Natural killer cell (primary cell): ENCODE results near the gene ARHGAP26. TPM values are rescaled to one million over a fixed set of nuclear protein-coding genes. Genes with fewer than 3 reads are reported as not detected.

Experiments used
- ATAC-seq, 3 donors: fragments of 150-1000 bp in 2 of 3; fragments of 200-7000 bp in 1 of 3; cut with Tn5 transposase; 1 replicate in 1 of 3; 2 replicates in 2 of 3; pipeline ENCODE4 v1.10.0; 2021; ENCODE audit warnings: mild to moderate bottlenecking in 2 of 3, moderate library complexity in 2 of 3
- DNase-seq, 2 donors: peaks; one replicate each; pipeline versions ENCODE4 v3.0.0 to v3.0.0-alpha.2; 2013 to 2021; ENCODE audit warnings: mixed read lengths in 1 of 2
- H3K27ac ChIP-seq: one replicate; pipeline ENCODE4 v1.5.1; 2013; ENCODE audit warnings: mild to moderate bottlenecking, low read length
- H3K27me3 ChIP-seq: one replicate; pipeline ENCODE4 v1.6.1; 2013; ENCODE audit warnings: low read length; ENCODE audit not compliant: control insufficient read depth, insufficient read depth
- H3K36me3 ChIP-seq: one replicate; pipeline ENCODE4 v1.6.1; 2013; ENCODE audit warnings: low read length; ENCODE audit not compliant: control insufficient read depth, insufficient read depth
- H3K4me1 ChIP-seq: one replicate; pipeline ENCODE4 v1.6.1; 2013; ENCODE audit warnings: low read length; ENCODE audit not compliant: control insufficient read depth, insufficient read depth
- H3K4me3 ChIP-seq: one replicate; pipeline ENCODE4 v1.5.1; 2013; ENCODE audit warnings: low read length
- H3K9me3 ChIP-seq: one replicate; pipeline ENCODE4 v1.6.1; 2013; ENCODE audit warnings: low read length; ENCODE audit not compliant: control insufficient read depth, insufficient read depth
- H3K27ac Mint-ChIP-seq, 2 donors: one replicate each; pipeline ENCODE4 v1.8.0; 2022; ENCODE audit warnings: mild to moderate bottlenecking in 2 of 2, mixed read lengths in 2 of 2, moderate library complexity in 1 of 2
- H3K27me3 Mint-ChIP-seq, 2 donors: one replicate each; pipeline ENCODE4 v1.8.0; 2022; ENCODE audit warnings: low read depth in 2 of 2, mixed read lengths in 2 of 2
- H3K36me3 Mint-ChIP-seq: one replicate; pipeline ENCODE4 v1.8.0; 2022; ENCODE audit warnings: mixed read lengths
- H3K4me1 Mint-ChIP-seq, 2 donors: one replicate each; pipeline ENCODE4 v1.8.0; 2022; ENCODE audit warnings: mixed read lengths in 2 of 2
- H3K4me3 Mint-ChIP-seq: one replicate; pipeline ENCODE4 v1.8.0; 2022; ENCODE audit warnings: mild to moderate bottlenecking, moderate library complexity, mixed read lengths
- H3K9me3 Mint-ChIP-seq, 2 donors: one replicate each; pipeline ENCODE4 v1.8.0; 2022; ENCODE audit warnings: mixed read lengths in 2 of 2
- CTCF ChIP-seq: fragments of 200-600 bp; IDR thresholded peaks from one replicate; pipeline ENCODE4 v1.8.0; 2022; ENCODE audit warnings: antibody characterized with exemption
- WGBS: methylation state at CpG from one replicate; pipeline ENCODE4 v1.1.7; 2013; ENCODE audit warnings: missing lambda C conversion rate; ENCODE audit not compliant: insufficient coverage; 5-methylcytosine and 5-hydroxymethylcytosine counted together
- intact Hi-C: fragments of 100-400 bp; cut with micrococcal nuclease; formaldehyde crosslinking; loops from one replicate; pipeline ENCODE4 v1.14.2; 2022
- total RNA-seq, 4 donors: library from RNA; stranded (reverse); fragments of 120-200 nt in 1 of 4; gene quantifications; one replicate each; pipeline versions ENCODE4 v1.2.3 to v1.2.4, GENCODE V29; 2013 to 2022

The ARHGAP26 gene
- total RNA-seq, 3 donors from 2014 or later (not counting 1 experiment from before 2014, with no cell fraction given), result 153 to 159 (median 158) TPM

- H3K27me3 ChIP-seq, result no peaks in the 10 kb centered on the region
- TF ChIP-seq CTCF, result no peak
- no peaks in the 10 kb centered on the region for H3K36me3 ChIP-seq
- H3K4me1 ChIP-seq, result peaks cover 55% of the 10 kb centered on the region
- H3K36me3 Mint-ChIP-seq, result no peaks in the 10 kb centered on the region
- peak in 1 of 2 donors; percentile 15 for DNase-seq
- ATAC-seq, result peak; percentile 64 to 79 (median 73)
- peak overlapping the region; percentile 73 for H3K4me3 Mint-ChIP-seq
- H3K9me3 ChIP-seq, result no peaks in the 10 kb centered on the region
- intact Hi-C loops, result loop anchor here (5.0 kb wide), 1 partner anchor 74 kb away; the partner anchor contains the start of gene ARHGAP26
- peak overlapping the region; percentile 68 to 90 for H3K27ac Mint-ChIP-seq
- H3K27ac ChIP-seq, result peak overlapping the region; percentile 33
- peaks cover 94 to 96% of the 10 kb centered on the region in 2 donors for H3K4me1 Mint-ChIP-seq
- H3K27me3 Mint-ChIP-seq, result no peaks in the 10 kb centered on the region
- 35% methylated on average over 9 of the region's 9 CpGs for WGBS
- no peak overlapping the region for H3K4me3 ChIP-seq
- no peaks in the 10 kb centered on the region for H3K9me3 Mint-ChIP-seq
These were observed 75.8 kb downstream of the ARHGAP26 start for GRCh38 chr5:142845954-142846398.

GRCh38 chr5:142846406-142846805, 76.2 kb downstream of the ARHGAP26 start:
- Histone ChIP-seq H3K9me3 (no peaks in the 10 kb centered on the region), H3K27ac (peak overlapping the region; percentile 33), H3K27me3 (no peaks in the 10 kb centered on the region), H3K4me3 (no peak overlapping the region), H3K4me1 (peaks cover 55% of the 10 kb centered on the region), H3K36me3 (no peaks in the 10 kb centered on the region)
- H3K36me3 Mint-ChIP-seq, result no peaks in the 10 kb centered on the region
- intact Hi-C loops, result loop anchor here (5.0 kb wide), 1 partner anchor 74 kb away; the partner anchor contains the start of gene ARHGAP26
- peak in 1 of 3 donors; percentile 55 for ATAC-seq
- H3K27ac Mint-ChIP-seq, result peak overlapping the region; percentile 68 to 90
- peaks cover 90 to 93% of the 10 kb centered on the region in 2 donors for H3K4me1 Mint-ChIP-seq
- no peaks in the 10 kb centered on the region for H3K27me3 Mint-ChIP-seq
- DNase-seq, result no peak
- TF ChIP-seq CTCF, result no peak
- H3K4me3 Mint-ChIP-seq, result peak overlapping the region; percentile 73
- H3K9me3 Mint-ChIP-seq, result no peaks in the 10 kb centered on the region

GRCh38 chr5:142847898-142848790, 78.0 kb downstream of the ARHGAP26 start:
- no peak overlapping the region for H3K27ac ChIP-seq
- no peak overlapping the region for H3K4me3 Mint-ChIP-seq
- no peak overlapping the region for H3K4me3 ChIP-seq
- H3K9me3 Mint-ChIP-seq, result no peaks in the 10 kb centered on the region
- no peaks in the 10 kb centered on the region for H3K9me3 ChIP-seq
- H3K27me3 ChIP-seq, result no peaks in the 10 kb centered on the region
- H3K4me1 Mint-ChIP-seq, result peaks cover 89 to 92% of the 10 kb centered on the region in 2 donors
- peak overlapping the region; percentile 12 to 90 for H3K27ac Mint-ChIP-seq
- no peaks in the 10 kb centered on the region for H3K36me3 ChIP-seq
- ATAC-seq, result no peak
- intact Hi-C loops, result loop anchor here (5.0 kb wide), 1 partner anchor 76 kb away; the partner anchor contains the start of gene ARHGAP26
- no peak for DNase-seq
- H3K4me1 ChIP-seq, result peaks cover 63% of the 10 kb centered on the region
- TF ChIP-seq CTCF, result no peak
- 86% methylated on average over 7 of the region's 7 CpGs for WGBS
- H3K36me3 Mint-ChIP-seq, result no peaks in the 10 kb centered on the region
- H3K27me3 Mint-ChIP-seq, result no peaks in the 10 kb centered on the region
